Endothelial cell of umbilical vein (primary cell): ENCODE measurements around the gene MEOX2.

Experiments used
- EZH2 ChIP-seq: IDR thresholded peaks from 2 replicates; pipeline ENCODE4 v1.6.1; 2012; ENCODE audit warnings: borderline replicate concordance, low read depth, mild to moderate bottlenecking, moderate library complexity, low read length, inconsistent platforms; ENCODE audit not compliant: severe bottlenecking
- FOS ChIP-seq: IDR thresholded peaks from 2 replicates; pipeline ENCODE4 v1.6.1; 2011; ENCODE audit warnings: mild to moderate bottlenecking, low read length, moderate library complexity, borderline replicate concordance; ENCODE audit not compliant: insufficient read depth
- GATA2 ChIP-seq: IDR thresholded peaks from 2 replicates; pipeline ENCODE4 v1.7.0; 2011; ENCODE audit warnings: low read depth, mild to moderate bottlenecking, moderate library complexity, mixed read lengths, low read length; ENCODE audit not compliant: insufficient read length, insufficient read depth
- JUN ChIP-seq: IDR thresholded peaks from 2 replicates; pipeline ENCODE4 v1.6.1; 2011; ENCODE audit warnings: borderline replicate concordance, low read depth; ENCODE audit not compliant: insufficient read length, insufficient read depth
- MYC ChIP-seq: IDR thresholded peaks from one replicate; pipeline ENCODE4 v1.6.1; 2011; ENCODE audit warnings: mild to moderate bottlenecking, low read depth, low read length
- POLR2A ChIP-seq: IDR thresholded peaks from 2 replicates; pipeline ENCODE4 v1.6.1; 2012; ENCODE audit warnings: low read depth, mild to moderate bottlenecking, control low read depth, low read length
- POLR2AphosphoS5 ChIP-seq: IDR thresholded peaks from 2 replicates; pipeline ENCODE4 v1.6.1; 2012; ENCODE audit warnings: low read depth, mild to moderate bottlenecking, control low read depth, low read length, moderate library complexity; ENCODE audit not compliant: insufficient read depth
- TF ChIP-seq, protein P1 (sequence below), 2 donors: IDR thresholded peaks; 1 replicate in 1 of 2; 2 replicates in 1 of 2; pipeline ENCODE4 v1.5.1; 2011; ENCODE audit warnings: low read length in 2 of 2, mild to moderate bottlenecking in 2 of 2, moderate library complexity in 2 of 2, control low read depth in 1 of 2, inconsistent platforms in 1 of 2, low read depth in 1 of 2; ENCODE audit not compliant: insufficient read depth in 1 of 2; ENCODE audit errors: extremely low read depth in 1 of 2
- TF ChIP-seq, protein P2 (sequence below): IDR thresholded peaks from 2 replicates; pipeline ENCODE4 v1.6.1; 2011; ENCODE audit not compliant: insufficient read depth, insufficient read length

DNA sequence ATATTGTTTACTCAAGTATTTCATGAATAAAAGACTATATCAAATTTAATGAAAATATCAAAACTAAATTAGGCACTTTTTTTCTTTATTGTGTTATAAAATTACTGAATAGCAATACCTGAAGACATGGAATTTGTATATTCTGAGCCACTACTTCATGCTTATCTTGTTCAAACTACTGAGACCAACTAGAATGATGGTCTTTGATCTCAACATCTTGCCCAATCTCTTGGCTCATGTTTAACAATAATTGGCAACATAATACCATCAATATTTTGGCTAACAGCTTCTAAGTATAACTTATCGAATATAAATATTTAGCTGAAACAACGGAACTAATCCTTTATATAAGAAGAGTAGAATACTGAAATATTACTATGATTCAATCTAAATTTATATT is 68.2 kb downstream of the MEOX2 start:
- TF ChIP-seq, protein P1, sequence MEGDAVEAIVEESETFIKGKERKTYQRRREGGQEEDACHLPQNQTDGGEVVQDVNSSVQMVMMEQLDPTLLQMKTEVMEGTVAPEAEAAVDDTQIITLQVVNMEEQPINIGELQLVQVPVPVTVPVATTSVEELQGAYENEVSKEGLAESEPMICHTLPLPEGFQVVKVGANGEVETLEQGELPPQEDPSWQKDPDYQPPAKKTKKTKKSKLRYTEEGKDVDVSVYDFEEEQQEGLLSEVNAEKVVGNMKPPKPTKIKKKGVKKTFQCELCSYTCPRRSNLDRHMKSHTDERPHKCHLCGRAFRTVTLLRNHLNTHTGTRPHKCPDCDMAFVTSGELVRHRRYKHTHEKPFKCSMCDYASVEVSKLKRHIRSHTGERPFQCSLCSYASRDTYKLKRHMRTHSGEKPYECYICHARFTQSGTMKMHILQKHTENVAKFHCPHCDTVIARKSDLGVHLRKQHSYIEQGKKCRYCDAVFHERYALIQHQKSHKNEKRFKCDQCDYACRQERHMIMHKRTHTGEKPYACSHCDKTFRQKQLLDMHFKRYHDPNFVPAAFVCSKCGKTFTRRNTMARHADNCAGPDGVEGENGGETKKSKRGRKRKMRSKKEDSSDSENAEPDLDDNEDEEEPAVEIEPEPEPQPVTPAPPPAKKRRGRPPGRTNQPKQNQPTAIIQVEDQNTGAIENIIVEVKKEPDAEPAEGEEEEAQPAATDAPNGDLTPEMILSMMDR (IDR thresholded peaks at IDR 0.05; ENCODE audit: extremely low read depth in 1 of 2, insufficient read depth in 1 of 2, low read depth in 1 of 2, low read length in 2 of 2), result no peak
- no peak for TF ChIP-seq JUN
- TF ChIP-seq POLR2A, result no peak
- TF ChIP-seq EZH2, result no peak
- no peak for TF ChIP-seq MYC
- no peak for TF ChIP-seq GATA2
- no peak for TF ChIP-seq POLR2AphosphoS5
- TF ChIP-seq, protein P2, sequence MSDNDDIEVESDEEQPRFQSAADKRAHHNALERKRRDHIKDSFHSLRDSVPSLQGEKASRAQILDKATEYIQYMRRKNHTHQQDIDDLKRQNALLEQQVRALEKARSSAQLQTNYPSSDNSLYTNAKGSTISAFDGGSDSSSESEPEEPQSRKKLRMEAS, result no peak
- no peak for TF ChIP-seq FOS
